K562 (cell line): ENCODE data around the gene PLD5. TPM values are rescaled to one million over a fixed set of nuclear protein-coding genes. Genes with fewer than 3 reads are reported as not detected.

Experiments
- ATAC-seq: fragments of 200-7000 bp; cut with Tn5 transposase; 3 replicates; pipeline ENCODE4 v1.9.1; 2020; ENCODE audit warnings: moderate library complexity
- BruUV-seq: library from RNA; stranded (reverse); fragments of 400-500 nt; replicated peaks from 2 replicates; lab custom pipeline; 2021; lab: Mats Ljungman, UMichigan
- CTCF ChIA-PET: fragments of 300-600 bp; formaldehyde crosslinking; extraction: SDS; loops from one replicate; lab custom pipeline; 2021; ENCODE audit warnings: low intra/inter-chr PET ratio; lab: Yijun Ruan, JAX
- POLR2A ChIA-PET: fragments of 300-600, 350-650 bp; sonication (Branson Sonifier 250); formaldehyde crosslinking; extraction: SDS; loops from one replicate; lab custom pipeline; 2021; ENCODE audit warnings: antibody characterized with exemption, inconsistent platforms; lab: Yijun Ruan, JAX
- DNase-seq, 4 experiments: peaks; one replicate each; pipeline versions ENCODE4 v3.0.0 to v3.0.0-alpha.2; 2011 to 2018; ENCODE audit warnings: low spot score in 3 of 4, mixed read lengths in 3 of 4; ENCODE audit errors: extremely low read depth in 1 of 4
- FAIRE-seq: peaks from 2 replicates; lab custom pipeline; 2011; peaks lifted over from hg19 to GRCh38; lab: Jason Lieb, UNC
- H2AFZ ChIP-seq: 2 replicates; pipeline ENCODE4 v1.6.0; 2011; ENCODE audit warnings: low read depth, low read length, control low read depth, inconsistent platforms
- H3K27ac ChIP-seq: fragments of 200-600 bp; 3 replicates; pipeline ENCODE4 v1.8.0; 2011; ENCODE audit warnings: low read depth, mild to moderate bottlenecking, control low read depth, inconsistent platforms, low read length, moderate library complexity, mixed read lengths; ENCODE audit errors: extremely low read depth
- H3K27me3 ChIP-seq, 2 experiments: fragments of 300-600 bp in 1 of 2; 2 replicates in 1 of 2; 3 replicates in 1 of 2; pipeline versions ENCODE4 v1.6.0 to v1.8.0; 2011; ENCODE audit warnings: inconsistent platforms in 2 of 2, low read length in 2 of 2, mild to moderate bottlenecking in 1 of 2, mixed read lengths in 1 of 2, moderate library complexity in 1 of 2; ENCODE audit not compliant: control insufficient read depth in 2 of 2, insufficient read depth in 2 of 2
- H3K36me3 ChIP-seq: fragments of 300-600 bp; 3 replicates; pipeline ENCODE4 v1.8.0; 2011; ENCODE audit warnings: mild to moderate bottlenecking, low read length, inconsistent platforms; ENCODE audit not compliant: control insufficient read depth, insufficient read depth
- H3K4me1 ChIP-seq, 2 experiments: fragments of 200-600 bp in 1 of 2; replicated peaks in 1 of 2; 2 replicates in 1 of 2; 3 replicates in 1 of 2; pipeline versions ENCODE4 v1.5.1 to v1.8.0; 2011; ENCODE audit warnings: inconsistent platforms in 2 of 2, low read length in 2 of 2, mild to moderate bottlenecking in 1 of 2, mixed read lengths in 1 of 2, moderate library complexity in 1 of 2; ENCODE audit not compliant: control insufficient read depth in 2 of 2, insufficient read depth in 2 of 2
- H3K4me2 ChIP-seq: 2 replicates; pipeline ENCODE4 v1.6.1; 2011; ENCODE audit warnings: low read length, control low read depth, inconsistent platforms, mixed read lengths; ENCODE audit not compliant: insufficient read depth
- H3K4me3 ChIP-seq: fragments of 200-600 bp; sonication (generic), shearing (Covaris generic); 2 replicates; pipeline ENCODE4 v1.5.1; 2016; ENCODE audit warnings: control low read depth, inconsistent platforms
- H3K79me2 ChIP-seq: fragments of 200-600 bp; 3 replicates; pipeline ENCODE4 v1.8.0; 2011; ENCODE audit warnings: low read length, inconsistent platforms; ENCODE audit not compliant: control insufficient read depth, insufficient read depth
- H3K9ac ChIP-seq, 2 experiments: 2 replicates each; pipeline versions ENCODE4 v1.6.0 to v1.6.1; 2011; ENCODE audit warnings: low read depth in 2 of 2, low read length in 2 of 2, control low read depth in 1 of 2, inconsistent platforms in 1 of 2, mild to moderate bottlenecking in 1 of 2, mixed read lengths in 1 of 2; ENCODE audit not compliant: insufficient read depth in 1 of 2
- H3K9me1 ChIP-seq: one replicate; pipeline ENCODE4 v1.6.0; 2011; ENCODE audit warnings: inconsistent platforms, mild to moderate bottlenecking, low read length, moderate library complexity; ENCODE audit not compliant: control insufficient read depth, insufficient read depth
- H3K9me3 ChIP-seq: replicated peaks from 2 replicates; pipeline ENCODE4 v1.5.1; 2011; ENCODE audit warnings: low read depth, low read length, inconsistent platforms; ENCODE audit not compliant: control insufficient read depth, insufficient read depth
- H4K20me1 ChIP-seq: replicated peaks from 2 replicates; pipeline ENCODE4 v1.6.1; 2011; ENCODE audit warnings: low read length, inconsistent platforms, mixed read lengths; ENCODE audit not compliant: control insufficient read depth, insufficient read depth
- CEBPB ChIP-seq: fragments of 450-650 bp; IDR thresholded peaks from 2 replicates; pipeline ENCODE4 v1.6.1; 2016; ENCODE audit warnings: missing genetic modification characterization, missing compliant biosample characterization
- CEBPG ChIP-seq, 3 experiments: fragments of 200-800 bp in 1 of 3; sonication (Bioruptor generic) in 1 of 3; sonication (generic) in 1 of 3; formaldehyde crosslinking in 1 of 3; IDR thresholded peaks in 2 of 3; conservative IDR thresholded peaks in 1 of 3; 2 replicates each; pipeline versions ENCODE4 v1.6.1 to v1.8.0; 2016 to 2022; ENCODE audit warnings: missing compliant biosample characterization in 2 of 3, missing genetic modification characterization in 2 of 3, mild to moderate bottlenecking in 1 of 3, missing genetic modification reagents in 1 of 3
- CREB5 ChIP-seq: fragments of 250-450 bp; sonication (Bioruptor Pico); IDR thresholded peaks from 2 replicates; pipeline ENCODE4 v1.5.0; 2020; ENCODE audit warnings: mild to moderate bottlenecking
- PHTF2 ChIP-seq: fragments of 250-450 bp; sonication (Bioruptor Pico); IDR thresholded peaks from 2 replicates; pipeline ENCODE4 v1.5.0; 2021; ENCODE audit warnings: mild to moderate bottlenecking
- RNF2 ChIP-seq: sonication (generic); IDR thresholded peaks from 2 replicates; pipeline ENCODE4 v1.6.1; 2016
- THRB ChIP-seq: fragments of 450-650 bp; formaldehyde crosslinking; conservative IDR thresholded peaks from 2 replicates; pipeline ENCODE4 v1.4.0; 2022; ENCODE audit warnings: mild to moderate bottlenecking, missing genetic modification characterization
- TSC22D4 ChIP-seq: fragments of 450-650 bp; IDR thresholded peaks from 2 replicates; pipeline ENCODE4 v1.6.1; 2016; ENCODE audit warnings: missing genetic modification characterization, missing biosample characterization, control low read depth
- ZNF224 ChIP-seq: sonication (generic); formaldehyde crosslinking; IDR thresholded peaks from 2 replicates; pipeline ENCODE4 v1.8.0; 2022; ENCODE audit warnings: mild to moderate bottlenecking, missing genetic modification reagents
- WGBS: fragments of 100-300 bp; shearing (Covaris generic); methylation state at CpG from one replicate; pipeline ENCODE4 v1.1.6; 2016; ENCODE audit warnings: low coverage, mixed read lengths; ENCODE audit not compliant: insufficient coverage; ENCODE audit errors: missing lambda C conversion rate; 5-methylcytosine and 5-hydroxymethylcytosine counted together
- in situ Hi-C: fragments of 300-500 bp; cut with MboI; formaldehyde crosslinking; loops from 4 replicates; pipeline ENCODE4 v1.15.0; 2018; ENCODE audit warnings: inconsistent platforms, mixed read lengths
- intact Hi-C: fragments of 100-400 bp; cut with micrococcal nuclease; formaldehyde crosslinking; loops from 2 replicates; pipeline ENCODE4 v1.14.2; 2022
- polyA plus RNA-seq, 8 experiments: library from polyadenylated mRNA; depleted of rRNA in 4 of 8; stranded (reverse) in 5 of 8; unstranded in 3 of 8; fragments of >200 nt; fragmentation: Nextera tagmentation in 2 of 8; fragmentation: Illumina TruSeq in 1 of 8; extraction: Ambion mirVana in 2 of 8; extraction: Trizol in 1 of 8; gene quantifications; 2 replicates each; pipeline versions ENCODE4 v1.2.1 to v1.2.3, GENCODE V29; 2011 to 2014; ENCODE audit warnings: inconsistent platforms in 1 of 8, missing spikeins in 1 of 8
- total RNA-seq, 7 experiments: library from RNA; depleted of rRNA in 6 of 7; stranded (reverse); fragments of >200 nt in 6 of 7; fragmentation: Illumina TruSeq in 2 of 7; extraction: Trizol in 2 of 7; gene quantifications; 2 replicates each; pipeline versions ENCODE4 v1.2.1 to v1.2.3, GENCODE V29; 2011 to 2021; ENCODE audit warnings: low replicate concordance in 1 of 7

Gene PLD5
- total and polyA plus RNA-seq, 9 of the 15 experiments (the other 6 are each of a cell fraction or from before 2014, with no cell fraction given), result not detected

- H3K36me3 ChIP-seq, result no peaks in the 10 kb centered on the region
- FAIRE-seq, result no peak
Measured at GRCh38 chr1:242530761-242531160, 6.3 kb upstream of the PLD5 start.

GRCh38 chr1:242525769-242526168 is 1.3 kb upstream of the PLD5 start:
- Histone ChIP-seq H3K27ac (no peak overlapping the region), H3K4me2 (no peak overlapping the region), H3K4me1 (peaks cover 0 to 12% of the 10 kb centered on the region in 2 experiments; a peak in 1 of 5 replicates), H4K20me1 (no peaks in the 10 kb centered on the region), H3K79me2 (no peaks in the 10 kb centered on the region), H3K9ac (no peak overlapping the region), H3K9me1 (no peaks in the 10 kb centered on the region), H3K36me3 (no peaks in the 10 kb centered on the region), H3K9me3 (no peaks in the 10 kb centered on the region), H2AFZ (no peak overlapping the region), H3K4me3 (no peak overlapping the region), H3K27me3 (peaks cover 3 to 4% of the 10 kb centered on the region in 2 experiments; a peak in 1 of 5 replicates)
- ChIA-PET CTCF (no interaction called here), POLR2A (no interaction called here)
- ATAC-seq (no peak), DNase-seq (no peak), FAIRE-seq (no peak)
- intact Hi-C loops (no loop called here), in situ Hi-C loops (no loop called here)
- BruUV-seq, result no TSS peak
- 11% methylated on average over 2 of the region's 2 CpGs for WGBS
- peak; percentile 61 for TF ChIP-seq CEBPB (tag)
- TF ChIP-seq CEBPG (CRISPR knock-in tag; IDR thresholded peaks at IDR 0.05), result no peak
- TF ChIP-seq CEBPG (tag; conservative IDR thresholded peaks at IDR 0.05 in 1 of 2, IDR thresholded peaks at IDR 0.05 in 1 of 2), result peak in 1 of 2 experiments; percentile 67; a peak in 2 of 4 replicates
- no peak for TF ChIP-seq THRB

More at GRCh38 chr1:242530761-242531160, 6.3 kb upstream of the PLD5 start:
- CTCF ChIA-PET, result no interaction called here
- H3K27ac ChIP-seq, result no peak overlapping the region
- H3K4me1 ChIP-seq, result no peaks in the 10 kb centered on the region
- DNase-seq (no peak), ATAC-seq (no peak)
- no peaks in the 10 kb centered on the region for H3K9me1 ChIP-seq
- H3K4me3 ChIP-seq, result no peak overlapping the region
- in situ Hi-C loops (no loop called here), intact Hi-C loops (no loop called here)
- WGBS, result 0% methylated on average over 1 of the region's 1 CpG
- no TSS peak for BruUV-seq
- H3K9me3 ChIP-seq, result no peaks in the 10 kb centered on the region
- H3K27me3 ChIP-seq, result no peaks in the 10 kb centered on the region
- TF ChIP-seq ZNF224 (CRISPR knock-in tag) (no peak), PHTF2 (no peak), RNF2 (no peak), TSC22D4 (tag) (no peak), CREB5 (no peak)
- no peak overlapping the region for H3K4me2 ChIP-seq
- H3K79me2 ChIP-seq, result no peaks in the 10 kb centered on the region
- no peak overlapping the region for H2AFZ ChIP-seq
- no peak overlapping the region for H3K9ac ChIP-seq
- H4K20me1 ChIP-seq, result no peaks in the 10 kb centered on the region
- POLR2A ChIA-PET, result no interaction called here
